Measurements from ENCODE around the gene KRT74.

Gene KRT74

DNA sequence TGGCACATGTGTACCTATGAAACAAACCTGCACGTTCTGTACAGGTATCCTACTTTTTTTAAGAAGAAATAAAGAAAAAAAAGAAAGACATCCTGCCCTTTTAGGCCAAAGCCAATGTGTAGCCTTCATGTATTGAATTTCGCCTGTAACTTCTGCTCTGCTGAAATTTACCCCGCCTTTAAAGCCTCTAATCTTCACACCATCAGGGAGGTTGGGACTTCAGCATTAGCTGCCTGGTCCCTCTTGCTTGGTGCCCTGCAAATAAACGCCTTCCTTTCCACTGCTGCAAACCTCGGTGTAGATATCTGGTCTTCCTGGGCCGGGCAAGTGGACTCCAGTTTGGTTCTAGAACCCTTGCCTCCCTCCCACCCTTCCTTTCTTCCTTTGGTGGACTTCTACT lies 18.1 kb downstream of the KRT74 start:
- Histone ChIP-seq H3K27ac (ENCODE audit: low read length) (no peak overlapping the region), H3K4me2 (ENCODE audit: insufficient read depth, low read length) (no peak overlapping the region), H3K4me1 (ENCODE audit: insufficient read depth, low read length) (no peaks in the 10 kb centered on the region), H2AFZ (ENCODE audit: low read depth, low read length) (no peak overlapping the region), H3K36me3 (ENCODE audit: insufficient read depth, low read length) (no peaks in the 10 kb centered on the region), H3K79me2 (ENCODE audit: insufficient read depth, low read length) (no peaks in the 10 kb centered on the region), H3K9ac (ENCODE audit: low read depth, low read length) (no peak overlapping the region), H3K4me3 (ENCODE audit: low read depth in 1 of 2, low read length in 2 of 2) (no peak overlapping the region), H3K9me3 (ENCODE audit: insufficient read depth, low read length, severe bottlenecking) (no peaks in the 10 kb centered on the region), H4K20me1 (ENCODE audit: insufficient read depth, low read length) (peaks cover 3% of the 10 kb centered on the region; the same call in 1 of the 2 replicates), H3K27me3 (ENCODE audit: insufficient read depth, low read length, poor library complexity) (peaks cover 7% of the 10 kb centered on the region)
- TF ChIP-seq, protein P1, sequence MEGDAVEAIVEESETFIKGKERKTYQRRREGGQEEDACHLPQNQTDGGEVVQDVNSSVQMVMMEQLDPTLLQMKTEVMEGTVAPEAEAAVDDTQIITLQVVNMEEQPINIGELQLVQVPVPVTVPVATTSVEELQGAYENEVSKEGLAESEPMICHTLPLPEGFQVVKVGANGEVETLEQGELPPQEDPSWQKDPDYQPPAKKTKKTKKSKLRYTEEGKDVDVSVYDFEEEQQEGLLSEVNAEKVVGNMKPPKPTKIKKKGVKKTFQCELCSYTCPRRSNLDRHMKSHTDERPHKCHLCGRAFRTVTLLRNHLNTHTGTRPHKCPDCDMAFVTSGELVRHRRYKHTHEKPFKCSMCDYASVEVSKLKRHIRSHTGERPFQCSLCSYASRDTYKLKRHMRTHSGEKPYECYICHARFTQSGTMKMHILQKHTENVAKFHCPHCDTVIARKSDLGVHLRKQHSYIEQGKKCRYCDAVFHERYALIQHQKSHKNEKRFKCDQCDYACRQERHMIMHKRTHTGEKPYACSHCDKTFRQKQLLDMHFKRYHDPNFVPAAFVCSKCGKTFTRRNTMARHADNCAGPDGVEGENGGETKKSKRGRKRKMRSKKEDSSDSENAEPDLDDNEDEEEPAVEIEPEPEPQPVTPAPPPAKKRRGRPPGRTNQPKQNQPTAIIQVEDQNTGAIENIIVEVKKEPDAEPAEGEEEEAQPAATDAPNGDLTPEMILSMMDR (IDR thresholded peaks at IDR 0.05; ENCODE audit: borderline replicate concordance, extremely low read depth, low read length, poor library complexity, severe bottlenecking) = no peak
- TF ChIP-seq EZH2 (IDR thresholded peaks at IDR 0.05; ENCODE audit: borderline replicate concordance, low read depth, low read length, severe bottlenecking) = no peak
- DNase-seq (no peak), ATAC-seq (ENCODE audit: insufficient read depth, low read depth) (no peak)

DNA sequence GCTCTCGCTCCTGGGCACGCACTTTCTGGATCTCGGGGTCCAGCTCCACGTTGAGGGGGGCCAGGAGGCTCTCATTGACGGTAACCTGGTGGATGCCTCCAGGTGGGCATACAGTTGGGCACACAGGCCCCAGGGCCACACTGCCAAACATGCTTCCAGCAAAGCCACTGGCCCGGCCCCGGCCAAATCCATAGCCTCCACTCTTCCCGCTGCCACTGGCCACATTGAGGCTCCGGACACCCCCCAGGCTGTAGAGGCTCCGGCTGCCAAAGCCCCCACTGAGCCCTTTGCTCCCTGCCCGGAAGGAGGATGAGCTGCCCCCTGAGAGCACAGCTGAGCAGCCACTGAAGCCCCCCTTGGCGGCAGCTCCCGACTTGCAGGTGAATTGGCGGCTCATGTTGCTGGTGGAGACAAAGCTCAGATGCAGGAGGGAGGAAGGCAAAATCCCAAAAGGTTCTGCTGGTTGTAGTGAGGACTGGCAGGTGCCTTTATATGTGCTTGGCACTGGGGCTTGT lies 20.9 kb downstream of the KRT74 start, which contains the start of gene KRT71:
TSS of gene KRT71 (minus strand) at position 465 of the 515 bp plus-strand sequence. CDS start at position 397, 68 bp downstream.
- Histone ChIP-seq H3K79me2 (ENCODE audit: insufficient read depth, low read length) (no peaks in the 10 kb centered on the region), H3K27me3 (ENCODE audit: insufficient read depth, low read length, poor library complexity) (peaks cover 7% of the 10 kb centered on the region), H3K36me3 (ENCODE audit: insufficient read depth, low read length) (no peaks in the 10 kb centered on the region), H4K20me1 (ENCODE audit: insufficient read depth, low read length) (peaks cover 3% of the 10 kb centered on the region; the same call in 1 of the 2 replicates), H3K4me2 (ENCODE audit: insufficient read depth, low read length) (no peak within 1 kb of the TSS), H3K9me3 (ENCODE audit: insufficient read depth, low read length, severe bottlenecking) (no peaks in the 10 kb centered on the region), H3K4me1 (ENCODE audit: insufficient read depth, low read length) (no peaks in the 10 kb centered on the region), H3K27ac (ENCODE audit: low read length) (no peak within 1 kb of the TSS), H3K9ac (ENCODE audit: low read depth, low read length) (no peak within 1 kb of the TSS), H2AFZ (ENCODE audit: low read depth, low read length) (no peak within 1 kb of the TSS), H3K4me3 (ENCODE audit: low read depth in 1 of 2, low read length in 2 of 2) (no peak within 1 kb of the TSS)
- DNase-seq = no peak
- ATAC-seq (ENCODE audit: insufficient read depth, low read depth) = no peak
- TF ChIP-seq, protein P1 (IDR thresholded peaks at IDR 0.05; ENCODE audit: borderline replicate concordance, extremely low read depth, low read length, poor library complexity, severe bottlenecking) = no peak
- TF ChIP-seq EZH2 (IDR thresholded peaks at IDR 0.05; ENCODE audit: borderline replicate concordance, low read depth, low read length, severe bottlenecking) = no peak

DNA sequence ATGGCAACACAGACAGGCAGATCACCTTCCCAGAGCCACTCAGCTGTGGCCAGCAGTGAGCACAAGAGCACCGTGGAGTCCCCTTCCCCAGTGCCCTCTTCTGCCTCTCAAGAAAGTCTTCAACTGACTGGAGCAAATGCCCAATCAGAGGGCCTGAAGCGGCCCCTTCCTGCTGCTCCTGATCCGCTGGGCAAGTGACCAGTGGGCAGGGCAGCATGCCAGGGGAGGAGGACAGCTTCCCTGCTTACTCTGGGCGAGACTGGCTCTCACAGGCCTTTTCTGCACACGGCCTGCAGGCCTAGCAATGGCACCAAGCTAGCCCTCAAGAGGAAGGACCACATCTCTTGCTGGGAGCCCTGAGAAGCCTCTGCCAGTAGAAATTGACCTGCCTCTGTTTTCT lies 21.6 kb downstream of the KRT74 start:
- Histone ChIP-seq H3K27me3 (ENCODE audit: insufficient read depth, low read length, poor library complexity) (peaks cover 7% of the 10 kb centered on the region), H3K4me3 (ENCODE audit: low read depth in 1 of 2, low read length in 2 of 2) (no peak overlapping the region), H4K20me1 (ENCODE audit: insufficient read depth, low read length) (peaks cover 3% of the 10 kb centered on the region; the same call in 1 of the 2 replicates)

More for the DNA sequence above, 21.6 kb downstream of the KRT74 start:
- Histone ChIP-seq H3K9ac (ENCODE audit: low read depth, low read length) (no peak overlapping the region), H3K79me2 (ENCODE audit: insufficient read depth, low read length) (no peaks in the 10 kb centered on the region), H3K9me3 (ENCODE audit: insufficient read depth, low read length, severe bottlenecking) (no peaks in the 10 kb centered on the region), H2AFZ (ENCODE audit: low read depth, low read length) (no peak overlapping the region), H3K4me1 (ENCODE audit: insufficient read depth, low read length) (no peaks in the 10 kb centered on the region), H3K4me2 (ENCODE audit: insufficient read depth, low read length) (no peak overlapping the region), H3K27ac (ENCODE audit: low read length) (no peak overlapping the region), H3K36me3 (ENCODE audit: insufficient read depth, low read length) (no peaks in the 10 kb centered on the region)
- DNase-seq (no peak), ATAC-seq (ENCODE audit: insufficient read depth, low read depth) (no peak)
- TF ChIP-seq, protein P1 (IDR thresholded peaks at IDR 0.05; ENCODE audit: borderline replicate concordance, extremely low read depth, low read length, poor library complexity, severe bottlenecking) = no peak
- no peak for TF ChIP-seq EZH2 (IDR thresholded peaks at IDR 0.05; ENCODE audit: borderline replicate concordance, low read depth, low read length, severe bottlenecking)
